Activated naive CD4-positive, alpha-beta T cell treated with anti-CD3 and anti-CD28 coated beads for 36 hours (primary cell): ENCODE results near the gene PSMC5. TPM values are rescaled to one million over a fixed set of nuclear protein-coding genes. Genes with fewer than 3 reads are reported as not detected.
"Not testable (repeated sequence)": the region's sequence is repeated elsewhere in the genome, so short reads cannot be mapped to it uniquely, and the experiment has no call there.

ENCODE experiments used
- CTCF ChIA-PET: fragments of 350-600 bp; sonication (Branson Sonifier 250); formaldehyde crosslinking; loops from one replicate; lab custom pipeline; 2021; ENCODE audit warnings: antibody characterized with exemption; lab: Charles Lee
- DNase-seq: peaks from one replicate; pipeline ENCODE4 v3.0.0-alpha.2; 2020
- H3K27ac Mint-ChIP-seq: one replicate; pipeline ENCODE4 v1.8.0; 2021; ENCODE audit warnings: mild to moderate bottlenecking, mixed read lengths
- H3K27me3 Mint-ChIP-seq: one replicate; pipeline ENCODE4 v1.8.0; 2021; ENCODE audit warnings: low read depth, mixed read lengths
- H3K36me3 Mint-ChIP-seq: one replicate; pipeline ENCODE4 v1.8.0; 2021; ENCODE audit warnings: low read depth, mixed read lengths
- H3K4me1 Mint-ChIP-seq: one replicate; pipeline ENCODE4 v1.8.0; 2021; ENCODE audit warnings: low read depth, mixed read lengths
- H3K4me3 Mint-ChIP-seq: one replicate; pipeline ENCODE4 v1.8.0; 2021; ENCODE audit warnings: mild to moderate bottlenecking, moderate library complexity, mixed read lengths
- H3K9me3 Mint-ChIP-seq: one replicate; pipeline ENCODE4 v1.8.0; 2021; ENCODE audit warnings: mixed read lengths
- intact Hi-C: fragments of 100-400 bp; cut with micrococcal nuclease; formaldehyde crosslinking; loops from one replicate; pipeline ENCODE4 v1.15.1; 2023
- total RNA-seq, 2 experiments: library from RNA; stranded (reverse); gene quantifications; one replicate each; pipeline ENCODE4 v1.2.3, GENCODE V29; 2021

Gene PSMC5
- total RNA-seq, 2 experiments from 2014 or later, result 144 to 154 TPM

DNA sequence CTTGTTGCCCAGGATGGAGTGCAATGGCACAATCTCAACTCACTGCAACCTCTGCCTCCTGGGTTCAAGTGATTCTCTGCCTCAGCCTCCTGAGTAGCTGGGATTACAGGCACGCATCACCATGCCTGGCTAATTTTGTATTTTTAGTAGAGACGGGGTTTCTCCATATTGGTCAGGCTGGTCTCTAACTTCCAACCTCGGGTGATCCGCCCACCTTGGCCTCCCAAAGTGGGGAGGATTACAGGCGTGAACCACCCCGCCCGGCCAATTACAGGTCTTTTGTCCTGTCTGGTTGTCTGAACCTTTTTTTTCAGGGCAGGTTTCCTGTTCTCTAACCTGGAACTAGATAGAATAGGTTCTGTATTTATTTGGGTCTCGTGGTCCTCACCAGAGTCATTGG, 29.2 kb downstream of the PSMC5 start:
- H3K36me3 Mint-ChIP-seq, H3K4me3 Mint-ChIP-seq, H3K9me3 Mint-ChIP-seq, H3K4me1 Mint-ChIP-seq, H3K27me3 Mint-ChIP-seq, intact Hi-C loops, H3K27ac Mint-ChIP-seq, DNase-seq: not testable (repeated sequence)
- CTCF ChIA-PET, result interaction anchor here (1.6 kb wide), 1 partner anchor 9 kb away, joined by 3 read pairs; no protein-coding TSS in a partner anchor

DNA sequence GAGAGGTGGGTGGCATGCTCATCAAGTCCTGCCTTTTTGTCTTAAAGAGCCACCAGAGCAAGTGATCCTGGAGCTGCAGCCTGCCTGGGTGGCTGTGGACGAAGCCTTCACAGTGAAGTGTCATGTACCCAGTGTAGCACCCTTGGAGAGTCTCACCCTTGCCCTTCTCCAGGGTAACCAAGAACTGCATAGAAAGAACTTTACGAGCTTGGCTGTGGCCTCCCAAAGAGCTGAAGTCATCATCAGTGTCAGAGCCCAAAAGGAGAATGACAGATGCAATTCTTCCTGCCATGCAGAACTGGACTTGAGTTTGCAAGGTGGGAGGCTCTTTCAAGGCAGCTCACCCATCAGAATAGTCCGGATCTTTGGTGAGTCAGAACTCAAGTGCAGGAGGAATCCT, 32.0 kb downstream of the PSMC5 start:
- Mint-ChIP-seq H3K27ac (no peak overlapping the region), H3K4me3 (no peak overlapping the region), H3K27me3 (no peaks in the 10 kb centered on the region), H3K36me3 (no peaks in the 10 kb centered on the region), H3K4me1 (no peaks in the 10 kb centered on the region), H3K9me3 (no peaks in the 10 kb centered on the region)
- intact Hi-C loops, result no loop called here
- no peak for DNase-seq
- CTCF ChIA-PET, result interaction anchor here (2.3 to 4.7 kb wide), 3 partner anchors 10 to 30 kb away, joined by 7 to 38 read pairs (median 20); no protein-coding TSS in a partner anchor

DNA sequence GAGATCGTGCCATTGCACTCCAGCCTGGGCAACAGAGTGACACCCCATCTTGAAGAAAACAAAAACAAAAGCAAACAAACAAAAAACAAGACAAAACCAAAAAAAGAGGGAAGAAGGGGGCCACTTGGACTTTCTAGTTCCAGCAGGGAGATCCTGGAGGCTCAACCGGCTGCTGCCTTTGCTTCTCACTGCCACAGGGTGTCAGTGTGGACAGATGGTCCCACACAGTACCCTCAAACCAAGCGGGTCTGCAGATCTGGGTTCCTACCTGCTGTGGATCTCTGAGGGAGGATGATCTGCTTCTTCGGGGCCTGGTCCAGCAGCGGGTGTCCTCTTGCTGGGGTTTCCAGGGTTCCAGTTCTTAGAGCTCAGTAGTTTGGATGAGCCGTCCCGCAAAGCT, 39.4 kb downstream of the PSMC5 start:
- H3K27ac Mint-ChIP-seq, H3K27me3 Mint-ChIP-seq, intact Hi-C loops, H3K36me3 Mint-ChIP-seq, H3K4me1 Mint-ChIP-seq, DNase-seq, H3K9me3 Mint-ChIP-seq, H3K4me3 Mint-ChIP-seq: not testable (repeated sequence)
- CTCF ChIA-PET, result interaction anchor here (0.7 to 3.5 kb wide), 12 partner anchors 8 to 53 kb away, joined by 3 to 10 read pairs (median 5); partner anchors contain the start of genes CSHL1 and GH2

DNA sequence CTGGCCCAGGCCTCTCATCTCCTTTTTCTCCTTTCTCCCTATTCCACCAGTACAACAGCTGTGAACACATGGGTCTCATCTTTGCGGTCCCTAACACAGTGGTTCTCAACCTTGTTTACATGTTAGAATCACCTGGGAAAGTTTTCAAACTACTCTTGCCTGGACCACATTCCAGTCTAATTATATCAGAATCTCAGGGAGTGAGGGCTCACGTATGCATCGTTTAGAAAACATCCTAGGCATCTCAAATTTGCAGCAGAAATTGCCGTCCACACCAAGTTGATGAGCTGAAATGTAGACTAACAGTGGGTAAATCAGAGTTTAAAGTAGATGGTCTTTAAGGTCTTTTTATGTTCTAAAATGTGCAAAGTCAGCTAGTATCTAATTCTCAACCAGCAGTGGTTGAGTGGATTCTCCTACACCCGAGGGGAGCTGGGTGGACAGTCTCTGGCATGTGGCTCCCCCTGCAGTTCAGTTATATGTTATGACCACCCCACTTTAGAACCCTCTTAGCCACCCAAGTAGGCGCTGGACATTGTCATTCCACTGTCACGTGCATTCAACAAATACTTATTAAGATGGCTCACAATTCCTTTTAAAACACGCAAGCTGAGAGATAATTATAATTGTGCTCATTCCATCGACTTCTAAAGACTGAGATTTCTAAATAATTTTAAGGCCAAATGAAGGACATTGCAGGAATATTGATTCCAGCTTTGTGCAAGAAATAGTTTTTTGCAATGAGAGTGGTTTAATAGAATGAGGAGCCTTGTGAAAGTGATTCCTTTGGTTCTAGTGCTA, 42.5 kb downstream of the PSMC5 start:
- H3K36me3 Mint-ChIP-seq, H3K27ac Mint-ChIP-seq, H3K9me3 Mint-ChIP-seq, H3K27me3 Mint-ChIP-seq, H3K4me3 Mint-ChIP-seq, H3K4me1 Mint-ChIP-seq, DNase-seq: not testable (repeated sequence)
- intact Hi-C loops, result loop anchor here (2.0 kb wide), 1 partner anchor 445 kb away; no protein-coding TSS in a partner anchor
- CTCF ChIA-PET, result interaction anchor here (0.9 to 2.1 kb wide), 4 partner anchors 9 to 444 kb away, joined by 3 to 8 read pairs (median 5); no protein-coding TSS in a partner anchor

DNA sequence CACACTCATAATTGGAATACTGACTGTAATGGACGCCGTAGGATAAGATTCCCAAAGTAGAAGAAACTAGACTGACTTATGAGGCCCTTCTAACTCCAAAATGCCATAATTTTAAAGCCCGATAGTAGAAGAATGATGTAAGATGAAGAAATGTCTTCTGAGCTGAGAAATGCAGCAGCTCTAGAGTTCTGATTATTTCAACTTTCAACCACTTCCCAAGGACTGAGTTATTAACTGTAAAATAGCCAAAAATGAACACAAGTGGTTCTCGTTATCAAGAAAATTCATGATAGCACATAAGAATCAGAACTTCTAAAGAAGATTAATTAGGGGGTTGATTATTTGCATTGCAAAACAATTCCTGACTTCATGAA, 43.0 kb downstream of the PSMC5 start:
- H3K4me1 Mint-ChIP-seq, H3K27ac Mint-ChIP-seq, H3K27me3 Mint-ChIP-seq, H3K36me3 Mint-ChIP-seq, DNase-seq, H3K9me3 Mint-ChIP-seq, H3K4me3 Mint-ChIP-seq: not testable (repeated sequence)
- intact Hi-C loops, result loop anchor here (2.0 kb wide), 1 partner anchor 445 kb away; no protein-coding TSS in a partner anchor
- CTCF ChIA-PET, result interaction anchor here (1.1 to 2.1 kb wide), 3 partner anchors 10 to 445 kb away, joined by 3 to 7 read pairs (median 3); no protein-coding TSS in a partner anchor

DNA sequence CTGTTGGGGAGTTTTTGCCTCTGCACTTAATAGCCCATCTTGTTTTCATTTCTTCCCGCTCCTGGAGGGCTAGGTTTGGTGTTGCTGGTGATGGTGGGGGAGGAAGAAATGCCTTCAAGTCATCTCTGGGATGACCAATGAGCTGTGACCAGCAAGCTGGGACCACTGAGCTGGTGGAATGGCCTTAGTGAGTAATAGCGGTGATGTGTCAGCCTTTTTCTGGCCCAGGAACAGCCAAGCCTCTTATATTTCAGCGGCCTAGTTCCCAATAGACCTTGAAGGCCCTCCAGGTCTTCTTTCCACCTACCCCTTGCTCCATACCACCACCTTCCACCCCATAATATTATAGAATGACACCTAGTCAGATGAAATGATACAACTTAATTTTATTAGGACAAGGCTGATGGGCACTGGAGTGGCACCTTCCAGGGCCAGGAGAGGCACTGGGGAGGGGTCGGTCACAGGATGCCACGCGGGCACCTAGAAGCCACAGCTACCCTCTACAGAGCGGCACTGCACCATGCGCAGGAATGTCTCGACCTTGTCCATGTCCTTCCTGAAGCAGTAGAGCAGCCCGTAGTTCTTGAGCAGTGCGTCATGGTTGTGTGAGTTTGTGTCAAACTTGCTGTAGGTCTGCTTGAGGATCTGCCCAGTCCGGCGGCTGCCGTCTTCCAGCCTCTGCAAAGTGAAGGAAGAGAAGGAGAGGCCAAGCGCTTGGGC, 44.6 kb downstream of the PSMC5 start:
- H3K36me3 Mint-ChIP-seq, H3K9me3 Mint-ChIP-seq, H3K4me3 Mint-ChIP-seq, H3K27ac Mint-ChIP-seq, DNase-seq, H3K4me1 Mint-ChIP-seq, H3K27me3 Mint-ChIP-seq, CTCF ChIA-PET: not testable (repeated sequence)
- intact Hi-C loops, result loop anchor here (2.0 kb wide), 1 partner anchor 447 kb away; no protein-coding TSS in a partner anchor

DNA sequence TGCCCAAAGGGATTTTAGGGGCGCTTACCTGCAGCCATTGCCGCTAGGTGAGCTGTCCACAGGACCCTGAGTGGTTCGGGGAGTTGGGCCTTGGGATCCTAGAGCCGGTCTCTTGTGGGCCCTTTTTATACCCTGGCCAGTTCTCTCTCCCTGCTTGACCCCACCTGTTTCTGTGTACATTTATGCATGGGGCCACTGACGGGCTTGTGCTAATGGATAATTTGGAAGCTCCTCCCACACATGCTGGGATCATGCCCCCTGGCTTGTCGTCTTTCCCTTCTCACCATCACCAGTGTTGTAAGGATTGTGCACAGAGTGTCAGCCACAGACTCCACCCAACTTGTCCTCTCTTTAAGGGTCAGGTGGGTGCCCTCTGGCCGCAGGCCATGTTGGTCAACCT, 46.3 kb downstream of the PSMC5 start, which contains the start of gene CSH2:
TSS of gene CSH2 (minus strand) at position 101 of the 400 bp plus-strand sequence. CDS start at position 38, 63 bp downstream.
- not testable (repeated sequence) for H3K27ac Mint-ChIP-seq, H3K9me3 Mint-ChIP-seq

DNA sequence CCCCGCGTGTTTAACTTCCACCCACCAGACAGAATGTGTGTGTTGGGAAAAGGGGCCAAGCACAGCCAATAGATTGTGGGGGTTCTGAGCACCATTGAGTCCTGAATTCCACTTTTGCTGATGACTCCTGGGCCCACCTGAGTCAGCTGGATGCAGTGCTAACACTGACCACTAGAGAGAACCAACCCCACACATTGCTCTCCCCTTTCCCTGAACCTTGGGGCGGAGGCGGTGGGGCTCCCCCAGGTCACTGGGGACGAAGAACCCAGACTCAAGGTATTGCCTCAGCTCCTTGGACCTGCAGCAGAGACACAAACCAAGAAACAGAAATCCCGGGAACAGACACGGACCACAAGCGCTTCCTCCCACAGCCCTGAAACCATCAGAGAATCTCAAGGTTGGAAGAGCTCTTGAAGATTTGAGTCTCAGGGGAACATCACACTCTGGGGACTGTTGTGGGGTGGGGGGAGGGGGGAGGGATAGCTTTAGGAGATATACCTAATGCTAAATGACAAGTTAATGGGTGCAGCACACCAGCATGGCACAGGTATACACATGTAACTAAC, 46.9 kb downstream of the PSMC5 start:
- H3K27ac Mint-ChIP-seq, DNase-seq, H3K36me3 Mint-ChIP-seq, H3K27me3 Mint-ChIP-seq, H3K9me3 Mint-ChIP-seq, H3K4me1 Mint-ChIP-seq, intact Hi-C loops, H3K4me3 Mint-ChIP-seq: not testable (repeated sequence)
- CTCF ChIA-PET, result interaction anchor here (0.9 to 3.3 kb wide), 3 partner anchors 8 to 14 kb away, joined by 3 to 14 read pairs (median 4); no protein-coding TSS in a partner anchor

More for the DNA sequence above, 46.3 kb downstream of the PSMC5 start, which contains the start of gene CSH2:
- CTCF ChIA-PET, result interaction anchor here (1.1 to 3.3 kb wide), 2 partner anchors 8 to 15 kb away, joined by 4 to 14 read pairs; no protein-coding TSS in a partner anchor
- DNase-seq, intact Hi-C loops, H3K27me3 Mint-ChIP-seq, H3K36me3 Mint-ChIP-seq, H3K4me3 Mint-ChIP-seq, H3K4me1 Mint-ChIP-seq: not testable (repeated sequence)

DNA sequence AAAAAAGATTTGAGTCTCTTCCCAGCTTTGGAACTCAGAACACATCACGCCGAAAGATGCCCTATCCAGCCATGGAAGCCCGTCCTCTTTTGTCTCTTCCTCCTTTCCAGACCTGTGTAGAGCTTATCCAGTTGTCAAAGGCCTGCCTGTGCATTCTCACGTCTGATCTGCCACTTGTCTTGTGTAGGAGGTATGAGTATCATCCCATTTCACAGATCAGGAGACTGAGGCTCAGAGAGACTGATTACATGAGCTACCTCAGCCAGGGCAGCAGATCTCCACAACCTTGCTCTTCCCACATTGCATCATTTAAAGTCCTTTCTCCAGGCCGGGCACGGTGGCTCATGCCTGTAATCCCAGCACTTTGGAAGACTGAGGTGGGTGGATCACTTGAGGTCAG, 47.5 kb downstream of the PSMC5 start:
- H3K36me3 Mint-ChIP-seq, DNase-seq, H3K9me3 Mint-ChIP-seq, H3K4me1 Mint-ChIP-seq, H3K4me3 Mint-ChIP-seq, H3K27me3 Mint-ChIP-seq, H3K27ac Mint-ChIP-seq, intact Hi-C loops: not testable (repeated sequence)
- CTCF ChIA-PET, result interaction anchor here (0.7 to 3.3 kb wide), 4 partner anchors 9 to 17 kb away, joined by 3 to 14 read pairs (median 4); no protein-coding TSS in a partner anchor

DNA sequence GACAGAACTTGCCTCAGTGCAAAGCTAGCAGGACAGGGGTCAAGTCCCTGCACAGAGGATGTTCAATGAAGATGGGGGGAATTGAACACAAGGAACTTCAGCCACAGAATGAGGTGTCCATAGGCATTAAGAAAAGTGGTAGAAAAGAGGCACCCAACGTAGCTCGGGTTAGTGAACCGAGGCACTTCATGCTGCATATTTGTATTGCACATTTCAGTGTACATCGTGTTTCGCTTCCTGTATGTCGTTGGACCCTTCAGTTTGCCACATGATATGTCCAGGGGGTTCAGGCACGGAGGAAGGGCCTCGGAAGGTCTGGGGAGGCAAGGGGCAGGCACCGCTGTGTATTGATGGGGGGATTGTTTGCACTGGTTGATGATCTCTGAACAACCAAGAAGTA, 51.2 kb downstream of the PSMC5 start:
- DNase-seq, H3K27me3 Mint-ChIP-seq, H3K27ac Mint-ChIP-seq, intact Hi-C loops, H3K9me3 Mint-ChIP-seq, H3K36me3 Mint-ChIP-seq, H3K4me1 Mint-ChIP-seq, H3K4me3 Mint-ChIP-seq, CTCF ChIA-PET: not testable (repeated sequence)

DNA sequence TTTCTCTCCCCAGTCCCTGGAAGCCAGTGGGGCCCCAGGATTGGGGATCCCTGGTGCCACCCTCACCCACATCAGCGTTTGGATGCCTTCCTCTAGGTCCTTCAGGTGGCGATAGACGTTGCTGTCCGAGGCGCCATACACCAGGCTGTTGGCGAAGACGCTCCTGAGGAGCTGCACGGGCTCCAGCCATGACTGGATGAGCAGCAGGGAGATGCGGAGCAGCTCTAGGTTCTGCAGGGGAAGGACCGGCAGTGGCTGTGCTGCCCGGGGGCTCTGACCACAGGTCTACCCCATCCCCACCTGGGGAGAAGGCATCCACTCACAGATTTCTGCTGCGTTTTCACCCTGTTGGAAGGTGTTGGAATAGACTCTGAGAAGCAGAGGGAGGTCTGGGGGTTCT, 53.5 kb downstream of the PSMC5 start:
- H3K27ac Mint-ChIP-seq, result no peak overlapping the region

DNA sequence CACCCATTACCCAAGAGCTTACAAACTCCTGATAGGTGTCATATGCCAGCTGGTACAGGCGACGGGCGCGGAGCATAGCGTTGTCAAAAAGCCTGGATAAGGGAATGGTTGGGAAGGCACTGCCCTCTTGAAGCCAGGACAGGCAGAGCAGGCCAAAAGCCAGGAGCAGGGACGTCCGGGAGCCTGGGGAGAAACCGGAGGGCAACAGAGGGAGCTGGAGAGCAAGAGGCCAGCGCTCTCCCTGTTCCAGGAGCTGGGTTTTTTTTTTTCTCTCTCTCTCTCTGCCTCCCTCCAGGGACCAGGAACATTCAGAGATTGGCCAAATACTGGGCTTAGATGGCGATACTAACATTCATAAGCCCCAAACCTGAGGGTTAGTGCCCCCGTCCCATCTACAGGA, 54.1 kb downstream of the PSMC5 start:
- CTCF ChIA-PET, result interaction anchor here (0.6 to 1.7 kb wide), 9 partner anchors 9 to 218 kb away, joined by 3 to 7 read pairs (median 3); no protein-coding TSS in a partner anchor
- H3K4me1 Mint-ChIP-seq, intact Hi-C loops, H3K9me3 Mint-ChIP-seq, DNase-seq, H3K27me3 Mint-ChIP-seq, H3K4me3 Mint-ChIP-seq, H3K36me3 Mint-ChIP-seq, H3K27ac Mint-ChIP-seq: not testable (repeated sequence)

More for the DNA sequence above, 53.5 kb downstream of the PSMC5 start:
- no peaks in the 10 kb centered on the region for H3K27me3 Mint-ChIP-seq
- no peak for DNase-seq
- peaks cover 2% of the 10 kb centered on the region for H3K4me1 Mint-ChIP-seq
- intact Hi-C loops, result no loop called here
- no peaks in the 10 kb centered on the region for H3K9me3 Mint-ChIP-seq
- H3K36me3 Mint-ChIP-seq, result no peaks in the 10 kb centered on the region
- CTCF ChIA-PET, result interaction anchor here (0.6 to 1.3 kb wide), 4 partner anchors 15 to 169 kb away, joined by 3 to 7 read pairs (median 3); no protein-coding TSS in a partner anchor
- H3K4me3 Mint-ChIP-seq, result no peak overlapping the region
